ENCODE measurements around the gene ITPR1. TPM values are rescaled to one million over a fixed set of nuclear protein-coding genes. Genes with fewer than 3 reads are reported as not detected.

ITPR1 gene
- total and polyA plus RNA-seq, 10 of the 15 experiments (the other 5 are each of a cell fraction or from before 2014, with no cell fraction given) = 12.2 to 239 (median 28.4) TPM

- no peak for TF ChIP-seq NFXL1 (IDR thresholded peaks at IDR 0.05; ENCODE audit: borderline replicate concordance)
- no peak for TF ChIP-seq CHD1 (IDR thresholded peaks at IDR 0.05; ENCODE audit: low read depth, low read length)
- no peak for TF ChIP-seq CBX3 (IDR thresholded peaks at IDR 0.05; ENCODE audit: borderline replicate concordance, low read depth)
- no peak for TF ChIP-seq ZBTB33 (IDR thresholded peaks at IDR 0.05)
- peak; percentile 27 for TF ChIP-seq USF1 (IDR thresholded peaks at IDR 0.05; ENCODE audit: borderline replicate concordance, extremely low read length, insufficient read depth, low read depth, low read length)
- no peak for TF ChIP-seq ASH2L (IDR thresholded peaks at IDR 0.05; ENCODE audit: borderline replicate concordance, low read depth)
- peak; percentile 27 for TF ChIP-seq DPF2 (IDR thresholded peaks at IDR 0.05)
- TF ChIP-seq ESRRA (IDR thresholded peaks at IDR 0.05; ENCODE audit: low read length) = peak; percentile 25; the same call in 1 of the 2 replicates
- TF ChIP-seq SMAD1 (IDR thresholded peaks at IDR 0.05; ENCODE audit: low read depth, partially characterized antibody) = peak; percentile 66
- no peak for TF ChIP-seq NFYB (IDR thresholded peaks at IDR 0.05; ENCODE audit: insufficient read depth, low read depth, low read length)
- no peak for TF ChIP-seq PAX8 (IDR thresholded peaks at IDR 0.05)
- TF ChIP-seq NBN (IDR thresholded peaks at IDR 0.05) = 0 out of 2 replicates have a peak, but pooled peaks have one; percentile 33
- peak; percentile 98 for TF ChIP-seq POU2F2 (IDR thresholded peaks at IDR 0.05; ENCODE audit: borderline replicate concordance, low read depth, low read length)
- TF ChIP-seq STAT3 (IDR thresholded peaks at IDR 0.05; ENCODE audit: low read depth, low read length) = no peak
- no peak; the same call in 1 of the 2 replicates for TF ChIP-seq RB1 (IDR thresholded peaks at IDR 0.05; ENCODE audit: borderline replicate concordance)
- TF ChIP-seq POLR2AphosphoS2 (IDR thresholded peaks at IDR 0.05; ENCODE audit: low read depth, low read length) = peak; percentile 98
- TF ChIP-seq CREM (IDR thresholded peaks at IDR 0.05; ENCODE audit: low read depth) = peak; percentile 63
- TF ChIP-seq CHD4 (IDR thresholded peaks at IDR 0.05) = no peak
- TF ChIP-seq SKIL (IDR thresholded peaks at IDR 0.05; ENCODE audit: low read depth, poor library complexity, severe bottlenecking) = no peak
- no peak for TF ChIP-seq FOXK2 (IDR thresholded peaks at IDR 0.05)
- TF ChIP-seq HDGF (IDR thresholded peaks at IDR 0.05) = peak; percentile 61; the same call in 1 of the 2 replicates
- TF ChIP-seq BCLAF1 (IDR thresholded peaks at IDR 0.05) = no peak
- TF ChIP-seq MTA2 (IDR thresholded peaks at IDR 0.05; ENCODE audit: low read depth) = no peak
- peak; percentile 96 for TF ChIP-seq HCFC1 (IDR thresholded peaks at IDR 0.05; ENCODE audit: low read length)
These were observed at the start of gene ITPR1 (continued) for GRCh38 chr3:4493014-4493940.

Measured in GM12878 (cell line).